Lower leg skin (tissue), 4 donors: ENCODE data around the gene YWHAB. TPM values are rescaled to one million over a fixed set of nuclear protein-coding genes. Genes with fewer than 3 reads are reported as not detected.

Experiments
- DNase-seq, 2 donors: peaks; one replicate each; pipeline ENCODE4 v3.0.0-alpha.2; 2019; ENCODE audit warnings: low spot score in 2 of 2
- H3K4me3 ChIP-seq: fragments of 200-600 bp; sonication (generic); 2 replicates; pipeline ENCODE4 v1.5.1; 2017; ENCODE audit warnings: mild to moderate bottlenecking, low read depth; ENCODE audit not compliant: poor library complexity, severe bottlenecking
- CTCF ChIP-seq, 3 donors: fragments of 450-650 bp; IDR thresholded peaks; one replicate each; pipeline ENCODE4 v1.5.1; 2016; ENCODE audit warnings: antibody characterized with exemption in 3 of 3, mild to moderate bottlenecking in 3 of 3, moderate library complexity in 2 of 3
- POLR2A ChIP-seq, 2 donors: fragments of 450-650 bp; IDR thresholded peaks; one replicate each; pipeline ENCODE4 v1.6.1; 2016 to 2017; ENCODE audit warnings: antibody characterized with exemption in 2 of 2, mild to moderate bottlenecking in 1 of 2, moderate library complexity in 1 of 2
- WGBS, 2 donors: methylation state at CpG; one replicate each; pipeline ENCODE4 v1.1.5; 2018; 5-methylcytosine and 5-hydroxymethylcytosine counted together
- intact Hi-C: fragments of 100-400 bp; cut with DNase I; formaldehyde crosslinking; loops from one replicate; pipeline ENCODE4 v1.15.0; 2023; ENCODE audit warnings: low total_unique reads
- total RNA-seq, 4 donors: library from RNA; depleted of rRNA; stranded (reverse); fragments of >200 nt; gene quantifications; one replicate each; pipeline ENCODE4 v1.1.0, GENCODE V29; 2016

YWHAB gene
- total RNA-seq, 4 donors from 2014 or later: 78.5 to 133 (median 105) TPM

- 81 to 93% methylated on average over 4 of the region's 4 CpGs for WGBS, 2 donors
- TF ChIP-seq CTCF (IDR thresholded peaks at IDR 0.05) (no peak), POLR2A (IDR thresholded peaks at IDR 0.05) (no peak)
- intact Hi-C loops: no loop called here
- no peak for DNase-seq
- no peak overlapping the region for H3K4me3 ChIP-seq
These were observed 69.8 kb downstream of the YWHAB start for GRCh38 chr20:44955270-44955669.

- DNase-seq: no peak
- no peak overlapping the region for H3K4me3 ChIP-seq
- 70 to 74% methylated on average over 3 of the region's 3 CpGs for WGBS, 2 donors
- intact Hi-C loops: no loop called here
- no peak for TF ChIP-seq POLR2A (IDR thresholded peaks at IDR 0.05)
- TF ChIP-seq CTCF (IDR thresholded peaks at IDR 0.05): no peak
These were observed 70.9 kb downstream of the YWHAB start for GRCh38 chr20:44956410-44956809.

Other genes starting within 250 kb of the YWHAB start
- 10 to 100 TPM in 1 of 4 donors, 1 to 10 TPM in 3; 4.3 to 14.8 (median 6.5) TPM for gene ADA, start 234.0 kb upstream of the YWHAB start, total RNA-seq
- 100 to 1,000 TPM in 2 of 4 donors, 10 to 100 TPM in 2; 50.8 to 481 (median 81.3) TPM for gene CCN5, start 170.3 kb upstream of the YWHAB start, total RNA-seq
- gene KCNK15, start 139.8 kb upstream of the YWHAB start, total RNA-seq: 1 to 10 TPM; 1.5 to 3.5 (median 2.5) TPM
- gene RIMS4, start 75.2 kb upstream of the YWHAB start, total RNA-seq: under 1 TPM in 3 of 4 donors, not detected in 1; 0.12 to 0.91 (median 0.39) TPM
- 10 to 100 TPM in 2 of 4 donors, 1 to 10 TPM in 2; 7.0 to 30.2 (median 9.6) TPM for gene PABPC1L, start 24.4 kb downstream of the YWHAB start, total RNA-seq
- gene TOMM34, start 74.7 kb downstream of the YWHAB start, total RNA-seq: 10 to 100 TPM in 3 of 4 donors, 1 to 10 TPM in 1; 9.8 to 19.5 (median 12.4) TPM
- gene STK4, start 80.8 kb downstream of the YWHAB start, total RNA-seq: 10 to 100 TPM; 27.0 to 37.4 (median 28.2) TPM
- gene KCNS1, start 215.4 kb downstream of the YWHAB start, total RNA-seq: 1 to 10 TPM in 2 of 4 donors, under 1 TPM in 2; 0.84 to 2.3 (median 1.3) TPM
- gene WFDC5, start 229.5 kb downstream of the YWHAB start, total RNA-seq: 100 to 1,000 TPM; 340 to 533 (median 389) TPM
- 10 to 100 TPM in 2 of 4 donors, 1 to 10 TPM in 2; 5.0 to 13.5 (median 9.4) TPM for gene WFDC12, start 238.8 kb downstream of the YWHAB start, total RNA-seq